H4 (cell line): Measurements from ENCODE around the gene PLA2G4F. TPM values are rescaled to one million over a fixed set of nuclear protein-coding genes. Genes with fewer than 3 reads are reported as not detected.
A peak's percentile ranks its signal among the peaks of the same experiment; 100 is the strongest.

ENCODE experiments used
- DNase-seq: peaks from one replicate; pipeline ENCODE4 v3.0.0-alpha.2; 2015; ENCODE audit warnings: low spot score
- total RNA-seq: library from RNA; depleted of rRNA; stranded (reverse); fragments of >200 nt; shearing (Covaris generic); gene quantifications from 2 replicates; pipeline ENCODE4 v1.2.3, GENCODE V29; 2014; rRNA removed

Gene PLA2G4F, protein sequence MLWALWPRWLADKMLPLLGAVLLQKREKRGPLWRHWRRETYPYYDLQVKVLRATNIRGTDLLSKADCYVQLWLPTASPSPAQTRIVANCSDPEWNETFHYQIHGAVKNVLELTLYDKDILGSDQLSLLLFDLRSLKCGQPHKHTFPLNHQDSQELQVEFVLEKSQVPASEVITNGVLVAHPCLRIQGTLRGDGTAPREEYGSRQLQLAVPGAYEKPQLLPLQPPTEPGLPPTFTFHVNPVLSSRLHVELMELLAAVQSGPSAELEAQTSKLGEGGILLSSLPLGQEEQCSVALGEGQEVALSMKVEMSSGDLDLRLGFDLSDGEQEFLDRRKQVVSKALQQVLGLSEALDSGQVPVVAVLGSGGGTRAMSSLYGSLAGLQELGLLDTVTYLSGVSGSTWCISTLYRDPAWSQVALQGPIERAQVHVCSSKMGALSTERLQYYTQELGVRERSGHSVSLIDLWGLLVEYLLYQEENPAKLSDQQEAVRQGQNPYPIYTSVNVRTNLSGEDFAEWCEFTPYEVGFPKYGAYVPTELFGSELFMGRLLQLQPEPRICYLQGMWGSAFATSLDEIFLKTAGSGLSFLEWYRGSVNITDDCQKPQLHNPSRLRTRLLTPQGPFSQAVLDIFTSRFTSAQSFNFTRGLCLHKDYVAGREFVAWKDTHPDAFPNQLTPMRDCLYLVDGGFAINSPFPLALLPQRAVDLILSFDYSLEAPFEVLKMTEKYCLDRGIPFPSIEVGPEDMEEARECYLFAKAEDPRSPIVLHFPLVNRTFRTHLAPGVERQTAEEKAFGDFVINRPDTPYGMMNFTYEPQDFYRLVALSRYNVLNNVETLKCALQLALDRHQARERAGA
- total RNA-seq: not detected in 2 replicates

DNA sequence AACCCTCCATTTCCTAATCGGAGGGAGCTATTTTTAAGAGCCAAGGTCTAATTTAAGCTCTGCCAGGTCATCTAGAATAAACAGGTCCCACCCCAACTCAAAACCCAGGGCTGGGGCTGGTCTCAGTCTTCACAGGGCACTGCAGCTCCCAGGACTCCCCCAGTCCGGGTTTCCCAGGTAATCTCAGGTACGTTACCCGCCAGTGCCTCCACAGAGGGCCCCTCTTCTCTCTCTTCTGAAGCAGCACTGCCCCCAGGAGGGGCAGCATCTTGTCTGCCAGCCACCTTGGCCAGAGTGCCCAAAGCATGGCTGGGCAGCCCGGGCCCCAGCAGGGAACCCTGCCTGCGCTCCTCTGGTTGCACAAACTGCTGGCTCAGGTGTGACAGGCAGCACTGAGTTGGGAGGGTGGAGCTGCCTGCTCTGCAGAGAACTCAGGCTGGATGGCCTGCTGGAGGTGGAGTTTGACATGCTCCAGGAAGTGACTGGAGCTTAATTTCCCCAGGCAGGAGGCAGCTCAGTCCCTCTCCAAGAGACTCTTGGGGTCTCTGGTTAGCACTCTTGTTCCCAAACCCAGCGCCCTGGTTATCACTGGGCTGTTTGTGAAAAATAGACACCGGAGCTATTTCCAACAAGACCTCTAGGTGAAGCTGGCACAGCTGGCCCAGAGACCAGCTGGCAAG is at the start of gene PLA2G4F:
Gene PLA2G4F (minus strand): TSS at position 394 of the 680 bp plus-strand sequence. CDS start 87 bp downstream, at position 307.
- no peak for DNase-seq

DNA sequence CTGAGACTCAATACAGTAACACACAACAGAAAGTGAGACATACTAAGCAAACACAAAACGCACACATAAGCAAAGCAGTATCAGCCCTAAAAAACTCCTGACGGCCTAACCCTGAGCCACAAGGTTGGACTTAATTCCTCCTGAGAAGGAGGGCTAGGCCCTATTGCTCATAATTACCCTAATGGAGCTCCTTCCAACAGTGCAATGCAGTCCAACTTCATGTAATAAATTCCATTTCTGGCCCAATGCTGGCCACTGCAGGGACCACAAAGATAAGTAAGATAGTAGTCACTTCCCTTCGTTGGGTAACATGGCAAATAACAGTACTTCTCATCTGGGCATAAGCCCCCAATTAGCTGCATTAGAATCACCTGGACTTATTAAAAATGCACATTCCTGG is 47.5 kb upstream of the PLA2G4F start:
- DNase-seq: no peak

DNA sequence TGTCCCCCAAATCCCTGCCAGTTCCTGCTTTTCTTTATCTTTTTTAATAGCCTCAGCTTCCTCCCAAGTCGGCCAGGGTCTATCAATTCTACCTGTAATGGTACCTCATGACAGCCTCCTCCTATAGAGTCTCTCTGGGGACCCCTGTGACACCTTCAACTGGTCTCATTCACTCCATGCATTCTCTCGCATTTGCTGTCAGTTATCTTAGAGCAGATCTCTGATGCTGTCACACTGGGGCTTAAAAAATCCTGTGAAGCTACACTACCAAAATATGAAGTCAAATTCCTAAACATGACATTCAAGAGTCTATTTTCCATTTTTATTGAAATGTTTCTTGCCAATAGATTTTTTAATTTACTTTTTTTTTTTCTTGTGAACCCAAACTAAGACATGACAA is 46.2 kb upstream of the PLA2G4F start:
- DNase-seq: no peak

DNA sequence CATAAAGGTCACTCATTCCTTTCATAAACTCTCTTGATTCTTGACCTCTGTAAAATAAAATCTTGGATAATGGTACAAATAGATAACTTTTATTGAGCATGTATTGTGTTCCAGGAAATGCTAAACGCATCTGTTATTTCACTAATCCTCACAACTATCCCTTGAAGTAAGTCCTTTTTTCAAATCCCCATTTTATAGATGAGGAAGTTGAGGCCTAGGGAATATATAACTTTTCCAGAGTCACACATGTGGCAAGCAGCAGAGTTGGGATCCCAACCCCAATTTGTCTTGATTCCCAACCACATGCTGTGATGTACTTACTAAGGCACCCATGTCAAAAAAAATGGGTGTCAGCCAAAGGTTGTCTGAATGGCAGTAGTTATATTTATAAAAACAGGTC is 45.4 kb upstream of the PLA2G4F start:
- no peak for DNase-seq

DNA sequence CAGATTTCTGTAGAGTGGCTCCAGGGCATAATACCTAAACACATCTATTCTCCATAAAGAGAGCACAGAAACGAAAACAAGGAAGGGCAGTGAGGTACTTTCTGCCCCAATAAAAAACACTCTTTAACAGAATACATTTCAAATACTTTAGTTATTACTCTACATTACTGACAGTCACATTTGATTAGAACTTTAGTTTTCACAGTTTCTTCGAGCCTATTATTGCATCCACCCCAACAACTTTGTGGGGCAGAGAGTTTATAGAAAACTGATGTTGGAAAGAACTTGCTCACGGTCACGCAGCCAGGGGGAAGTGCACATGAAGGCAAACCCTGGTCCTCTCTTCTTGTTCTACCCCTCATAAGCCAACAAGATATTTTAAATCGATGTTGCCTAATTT is 42.7 kb upstream of the PLA2G4F start:
- no peak for DNase-seq

DNA sequence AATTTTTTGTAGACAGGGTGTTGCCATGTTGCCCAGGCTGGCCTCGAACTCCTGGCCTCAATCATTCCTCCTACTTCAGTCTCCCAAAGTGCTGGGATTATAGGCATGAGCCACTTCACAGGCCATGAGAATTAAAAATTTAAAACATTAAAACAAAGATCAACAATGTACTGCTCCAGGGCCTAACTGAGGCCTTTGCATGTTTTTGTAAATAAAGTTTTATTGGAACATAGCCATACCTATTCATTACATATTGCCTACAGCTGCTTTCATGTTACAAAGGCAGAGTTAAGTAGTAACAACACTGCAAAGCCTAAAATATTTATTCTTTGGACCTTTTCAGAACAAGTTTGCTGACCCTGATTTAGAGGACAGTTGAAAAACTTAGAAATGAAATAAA is 42.1 kb upstream of the PLA2G4F start:
- DNase-seq: no peak

DNA sequence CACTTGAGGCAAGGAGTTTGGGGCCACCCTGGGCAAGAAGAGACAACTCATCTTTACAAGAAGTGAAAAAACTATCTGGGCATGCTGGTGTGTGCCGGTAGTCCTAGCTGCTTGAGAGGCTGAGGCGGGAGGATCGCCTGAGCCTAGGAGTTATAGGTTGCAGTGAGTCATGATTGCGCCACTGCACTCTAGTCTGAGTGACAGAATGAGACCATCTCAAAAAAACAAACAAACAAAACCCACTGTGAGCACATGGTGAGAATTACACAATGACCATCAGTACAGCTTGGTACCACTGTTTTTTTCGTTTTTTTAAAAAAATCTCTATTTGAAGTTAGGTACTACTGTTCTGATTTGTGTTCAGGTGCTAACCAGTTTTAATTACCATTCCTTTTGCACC is 38.1 kb upstream of the PLA2G4F start:
- peak; percentile 64 for DNase-seq

DNA sequence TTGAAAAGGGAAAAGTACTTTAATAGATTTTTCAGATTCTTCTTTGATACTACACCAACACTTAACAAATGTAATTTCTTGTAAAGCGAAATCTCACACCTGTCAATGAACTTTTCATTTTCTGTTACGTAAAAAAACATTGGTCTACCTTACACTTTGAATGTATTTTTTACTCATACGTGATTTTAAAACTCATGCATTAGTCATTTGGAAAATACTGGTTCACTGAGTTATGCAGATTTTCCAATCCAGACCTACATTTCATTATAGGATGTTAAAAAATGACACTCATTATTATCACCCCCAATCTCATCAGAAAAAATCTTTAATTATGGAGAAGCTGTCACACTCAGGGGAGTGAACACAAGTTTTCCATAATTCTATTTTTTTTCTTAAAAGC is 36.9 kb upstream of the PLA2G4F start:
- DNase-seq: no peak

DNA sequence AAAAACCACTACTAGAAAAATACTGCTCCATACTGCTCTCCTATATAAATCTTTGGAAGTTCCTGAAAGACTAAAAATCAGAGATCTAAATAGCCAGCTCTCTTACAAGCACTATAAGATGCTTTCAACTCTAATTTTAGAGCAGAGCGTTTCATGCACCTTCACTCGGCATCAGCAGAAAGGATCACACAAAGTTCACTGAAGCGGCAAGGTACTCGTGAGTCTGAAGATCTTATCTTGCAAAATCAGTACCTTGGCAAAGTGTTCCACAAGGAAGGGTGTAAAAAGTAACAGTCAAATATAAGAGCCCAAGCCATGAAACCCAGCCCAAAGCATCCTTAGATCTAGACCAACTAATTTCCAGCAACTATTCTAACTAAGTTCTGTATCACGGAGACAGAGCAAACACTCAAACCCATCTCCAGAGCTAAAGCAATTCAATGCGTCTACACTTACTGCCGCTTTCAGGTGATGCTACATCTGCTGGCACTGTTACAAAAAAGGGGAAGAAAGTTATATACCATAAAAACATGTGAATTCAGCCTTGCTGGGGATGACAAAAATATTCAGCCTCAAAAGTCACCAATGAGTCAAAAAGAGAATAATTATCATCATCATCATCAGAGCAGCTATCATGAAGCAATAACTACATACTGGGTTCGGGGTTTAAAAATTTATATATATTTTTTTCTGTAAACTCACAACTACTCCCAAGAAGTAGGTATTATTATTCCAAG is 35.3 kb upstream of the PLA2G4F start:
- DNase-seq: no peak

DNA sequence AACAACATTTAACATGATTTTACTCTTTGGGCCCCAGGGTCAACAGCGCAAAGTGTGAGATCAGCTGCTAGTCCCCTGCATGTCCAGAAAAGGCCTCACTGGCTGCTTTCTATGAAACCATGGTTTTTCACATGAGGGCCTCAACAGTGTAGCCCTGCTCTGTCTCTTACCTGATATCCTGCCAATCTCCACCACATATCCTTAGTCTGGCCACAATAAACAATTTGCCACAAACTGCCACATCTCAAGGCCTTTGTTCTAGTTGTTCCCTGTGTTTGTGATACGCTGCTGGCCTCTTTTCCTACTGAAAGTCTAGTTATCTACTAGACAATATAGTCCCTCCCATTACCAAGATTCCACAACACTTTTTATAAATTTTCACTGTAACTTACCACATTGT is 33.9 kb upstream of the PLA2G4F start:
- DNase-seq: no peak

DNA sequence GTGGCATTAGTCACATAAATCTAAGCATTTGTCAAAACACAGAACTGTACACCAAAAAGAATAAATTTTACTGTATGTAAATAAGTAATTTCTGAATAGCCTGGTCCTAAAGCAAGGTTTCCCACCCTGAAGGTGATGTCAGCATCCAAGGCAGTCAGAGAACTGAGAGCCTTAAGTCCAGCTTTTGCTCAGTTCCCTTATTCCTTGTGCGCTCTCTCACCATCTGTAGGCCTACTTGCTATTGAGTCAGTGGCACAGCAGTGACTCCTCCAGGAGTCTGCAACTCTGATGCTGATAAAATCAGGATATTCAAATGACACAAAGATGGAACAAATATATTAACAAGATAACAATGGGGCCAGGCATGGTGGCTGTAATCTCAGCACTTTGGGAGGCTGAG is 29.4 kb upstream of the PLA2G4F start:
- DNase-seq: no peak

DNA sequence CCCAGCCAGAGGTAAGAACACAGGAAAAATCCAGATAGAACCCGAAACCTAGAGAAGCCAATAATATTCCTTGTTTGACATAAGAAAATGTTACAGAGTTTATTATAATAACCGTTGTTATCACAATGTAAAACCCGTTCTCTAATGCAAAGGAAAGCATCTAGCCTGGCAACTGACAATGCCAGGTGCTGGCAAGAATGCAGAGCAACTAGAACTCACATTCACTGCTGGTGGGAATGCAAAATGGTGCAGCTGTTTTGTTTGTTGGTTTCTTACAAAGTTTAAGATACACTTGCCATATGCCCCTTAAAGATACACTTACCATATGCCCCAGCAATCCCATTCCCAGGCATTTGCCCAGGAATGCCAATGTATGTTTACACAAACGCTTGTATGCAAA is 28.3 kb upstream of the PLA2G4F start:
- no peak for DNase-seq

DNA sequence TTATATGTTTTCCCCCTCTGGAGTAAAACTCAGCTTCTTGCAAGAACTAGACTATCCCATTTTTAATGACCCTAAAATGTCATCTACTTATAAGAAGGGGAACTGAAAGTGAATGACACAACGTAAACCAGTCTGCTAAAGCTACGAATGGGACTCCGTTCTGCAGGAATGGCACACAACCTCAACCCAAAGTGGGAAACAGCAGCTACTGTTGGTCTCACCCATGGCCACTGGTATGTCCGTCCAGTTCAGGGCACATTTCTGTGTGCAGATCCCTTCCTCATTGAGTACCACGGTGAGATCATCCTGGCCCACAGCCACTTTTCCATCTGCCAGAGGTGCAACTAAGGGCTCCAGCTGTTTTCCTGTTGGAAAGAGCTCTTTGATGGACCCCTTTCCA is 27.9 kb upstream of the PLA2G4F start:
- no peak for DNase-seq

DNA sequence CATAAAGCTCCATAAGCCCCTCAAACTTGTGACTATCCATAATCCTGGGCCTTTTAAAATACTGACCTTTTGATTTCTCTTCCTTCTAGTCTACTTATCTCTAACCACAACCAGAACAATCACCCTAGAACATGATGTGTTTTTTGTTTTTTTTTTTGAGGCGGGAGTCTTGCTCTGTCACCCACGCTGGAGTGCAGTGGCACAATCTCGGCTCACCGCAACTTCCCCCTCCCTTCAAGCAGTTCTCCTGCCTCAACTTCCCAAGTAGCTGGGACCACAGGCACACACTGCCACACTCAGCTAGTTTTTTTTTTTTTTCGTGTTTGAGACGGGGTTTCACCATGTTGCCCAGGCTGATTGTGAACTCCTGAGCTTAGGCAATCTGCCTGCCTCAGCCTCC is 26.5 kb upstream of the PLA2G4F start:
- no peak for DNase-seq

DNA sequence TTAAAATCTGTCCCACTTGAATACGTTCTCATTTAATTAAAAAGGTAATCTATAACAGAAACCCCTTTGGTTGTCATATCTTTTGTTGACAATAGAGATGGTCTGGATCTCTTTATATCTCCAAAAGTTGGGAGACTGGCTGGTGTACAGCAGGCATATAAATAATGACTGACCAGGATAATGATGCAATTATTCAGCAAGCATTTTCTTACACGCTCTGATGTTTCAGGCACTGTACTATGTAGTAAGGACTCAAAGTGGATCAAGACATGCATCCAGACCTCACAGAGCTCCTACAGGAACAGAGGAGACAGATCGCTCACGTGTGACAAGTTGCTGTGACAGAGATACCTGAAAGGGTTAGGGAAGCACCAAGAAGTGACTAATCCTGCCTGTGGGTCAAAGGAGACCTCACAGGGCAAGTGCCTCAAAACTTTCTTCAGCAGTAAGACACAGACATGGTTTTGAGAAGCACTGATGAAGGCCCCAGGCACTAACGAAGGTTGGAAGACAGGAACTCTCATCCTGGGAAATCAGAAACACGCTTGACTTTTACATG is 26.0 kb upstream of the PLA2G4F start:
- DNase-seq: no peak

DNA sequence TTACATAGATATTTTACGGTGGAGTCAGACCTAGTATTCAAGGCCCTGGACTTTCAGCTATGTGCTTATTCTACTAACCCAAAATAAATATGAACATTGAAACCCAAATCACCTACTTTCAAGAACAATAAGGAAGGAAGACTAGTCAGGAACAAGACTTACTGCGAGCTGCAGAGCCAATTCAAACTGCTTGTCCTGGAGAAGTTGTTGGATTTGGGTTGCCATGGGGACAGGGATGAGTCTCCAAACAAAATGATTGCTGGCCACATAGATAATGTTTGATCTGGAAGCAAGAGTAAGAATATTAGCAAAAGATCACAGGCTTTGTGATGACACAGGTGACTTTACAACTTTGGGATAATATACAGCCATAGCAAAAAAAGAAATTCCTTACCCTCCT is 21.6 kb upstream of the PLA2G4F start:
- no peak for DNase-seq

DNA sequence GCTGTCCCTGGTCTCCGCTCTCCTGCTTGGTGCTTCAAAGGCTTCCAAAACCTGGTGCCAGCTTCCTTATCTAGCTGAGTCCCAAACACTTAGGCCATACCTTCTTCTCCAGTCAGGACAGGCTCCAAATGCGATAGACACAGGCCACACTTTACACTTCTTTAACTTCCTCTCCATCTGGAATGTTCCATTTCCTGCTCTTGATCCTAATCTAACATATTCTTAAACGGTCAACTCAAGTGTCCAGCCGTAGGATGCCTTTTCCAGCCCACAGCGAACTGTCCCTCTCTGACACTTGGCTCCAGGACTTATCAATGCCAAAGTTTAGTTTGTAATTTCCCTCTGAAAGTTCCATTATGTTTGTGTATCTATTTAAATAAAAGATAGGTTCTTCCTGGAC is 19.2 kb upstream of the PLA2G4F start:
- DNase-seq: no peak

DNA sequence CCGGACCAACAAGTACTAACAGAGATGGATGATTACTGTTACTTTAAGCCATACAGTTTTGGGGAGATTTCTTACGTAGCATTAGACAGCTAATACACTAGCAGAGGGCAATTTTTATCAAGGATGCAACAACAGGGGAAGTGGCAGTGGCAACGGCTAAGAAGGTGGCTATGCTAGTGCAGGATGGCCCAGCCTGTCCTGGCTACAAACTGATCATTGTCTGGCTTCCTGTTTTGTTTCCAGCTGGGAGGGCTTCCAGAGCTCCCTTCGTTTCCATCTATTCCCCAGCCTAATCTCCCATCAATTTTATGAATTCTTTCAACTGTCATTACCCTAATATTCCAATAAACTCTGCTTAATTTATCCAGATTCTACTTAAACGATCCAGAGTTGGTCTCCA is 16.0 kb upstream of the PLA2G4F start:
- no peak for DNase-seq

DNA sequence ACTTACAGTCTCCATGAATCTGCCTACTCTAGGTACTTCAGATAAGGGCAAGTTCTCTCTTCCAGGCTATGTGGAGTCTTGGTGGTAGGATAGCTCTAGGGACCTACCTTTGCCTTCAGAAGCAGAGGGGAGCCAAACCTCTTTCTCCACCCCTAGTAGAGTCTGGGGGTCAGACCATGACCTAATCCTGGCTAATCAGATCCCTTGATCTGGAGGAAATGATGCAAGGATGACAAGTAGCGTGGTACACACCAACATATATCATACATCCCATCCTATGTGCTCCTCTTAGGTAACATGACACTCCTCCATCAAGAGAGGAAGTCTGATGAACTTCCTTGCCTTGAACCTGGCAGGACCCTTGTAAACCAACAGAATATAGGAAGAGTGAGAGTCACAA is 15.4 kb upstream of the PLA2G4F start:
- no peak for DNase-seq

DNA sequence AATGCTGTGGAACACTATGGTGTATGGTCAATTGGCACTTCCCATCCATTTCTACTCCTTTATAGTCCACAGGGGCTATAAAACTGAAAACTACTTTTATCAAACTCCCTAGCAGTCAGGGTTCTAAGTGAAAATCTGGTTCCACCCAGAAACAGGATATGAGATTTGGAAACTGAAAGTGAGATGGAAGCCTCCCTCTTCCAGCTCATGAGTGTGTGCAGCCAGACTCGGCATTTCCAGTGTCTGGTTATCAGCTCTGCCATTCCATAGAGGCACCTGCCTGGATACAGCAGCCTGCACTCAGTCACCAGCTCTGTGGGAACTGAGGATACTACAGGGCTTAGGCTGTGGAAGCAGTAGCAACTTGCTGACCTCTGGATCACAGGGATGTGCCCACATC is 14.7 kb upstream of the PLA2G4F start:
- no peak for DNase-seq

DNA sequence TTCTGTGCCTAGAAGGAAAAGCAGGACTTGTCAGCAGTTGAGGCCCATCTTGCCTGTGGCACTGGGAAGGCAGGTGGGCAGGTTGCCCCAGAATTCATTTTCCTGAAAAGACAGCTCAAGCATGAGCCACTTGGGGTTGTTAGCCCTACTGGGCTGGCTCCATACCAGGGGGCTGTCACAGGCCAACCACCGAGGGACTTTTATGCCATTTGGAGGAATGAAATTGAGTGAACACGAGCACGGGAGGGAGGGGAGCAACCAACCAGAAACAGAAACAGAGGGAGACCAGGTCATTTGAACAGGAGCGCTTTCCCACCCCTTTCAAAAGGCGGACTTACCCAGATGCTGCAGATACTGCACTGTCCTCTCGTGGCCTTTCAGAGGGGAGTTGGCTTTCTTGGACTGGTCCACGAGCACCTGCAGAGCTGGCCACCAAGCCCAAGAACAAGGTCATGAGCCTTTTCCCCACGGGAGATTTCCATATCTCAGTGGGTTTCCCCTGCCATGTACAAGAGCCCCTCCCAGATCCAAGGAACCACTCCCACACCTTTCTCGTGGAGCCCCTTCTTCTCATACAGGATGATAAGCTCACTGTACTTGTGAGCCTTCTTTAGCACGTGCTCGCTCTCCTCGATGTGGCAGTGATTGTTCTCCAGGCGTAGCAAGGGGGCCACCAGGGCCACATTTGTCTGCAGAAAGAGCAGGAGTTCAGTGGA is 9.9 kb upstream of the PLA2G4F start:
- no peak for DNase-seq
